Kidney glomerular epithelial cell (primary cell): ENCODE data around the gene KLHL13.
"Not testable (repeated sequence)": the region's sequence is repeated elsewhere in the genome, so short reads cannot be mapped to it uniquely, and the experiment has no call there.

Experiments used
- DNase-seq: peaks from one replicate; lab custom pipeline; 2025; lab: John Stamatoyannopoulos, UW

Gene KLHL13, protein sequence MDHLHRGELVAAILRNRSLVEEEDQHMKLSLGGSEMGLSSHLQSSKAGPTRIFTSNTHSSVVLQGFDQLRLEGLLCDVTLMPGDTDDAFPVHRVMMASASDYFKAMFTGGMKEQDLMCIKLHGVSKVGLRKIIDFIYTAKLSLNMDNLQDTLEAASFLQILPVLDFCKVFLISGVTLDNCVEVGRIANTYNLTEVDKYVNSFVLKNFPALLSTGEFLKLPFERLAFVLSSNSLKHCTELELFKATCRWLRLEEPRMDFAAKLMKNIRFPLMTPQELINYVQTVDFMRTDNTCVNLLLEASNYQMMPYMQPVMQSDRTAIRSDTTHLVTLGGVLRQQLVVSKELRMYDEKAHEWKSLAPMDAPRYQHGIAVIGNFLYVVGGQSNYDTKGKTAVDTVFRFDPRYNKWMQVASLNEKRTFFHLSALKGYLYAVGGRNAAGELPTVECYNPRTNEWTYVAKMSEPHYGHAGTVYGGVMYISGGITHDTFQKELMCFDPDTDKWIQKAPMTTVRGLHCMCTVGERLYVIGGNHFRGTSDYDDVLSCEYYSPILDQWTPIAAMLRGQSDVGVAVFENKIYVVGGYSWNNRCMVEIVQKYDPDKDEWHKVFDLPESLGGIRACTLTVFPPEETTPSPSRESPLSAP

DNA sequence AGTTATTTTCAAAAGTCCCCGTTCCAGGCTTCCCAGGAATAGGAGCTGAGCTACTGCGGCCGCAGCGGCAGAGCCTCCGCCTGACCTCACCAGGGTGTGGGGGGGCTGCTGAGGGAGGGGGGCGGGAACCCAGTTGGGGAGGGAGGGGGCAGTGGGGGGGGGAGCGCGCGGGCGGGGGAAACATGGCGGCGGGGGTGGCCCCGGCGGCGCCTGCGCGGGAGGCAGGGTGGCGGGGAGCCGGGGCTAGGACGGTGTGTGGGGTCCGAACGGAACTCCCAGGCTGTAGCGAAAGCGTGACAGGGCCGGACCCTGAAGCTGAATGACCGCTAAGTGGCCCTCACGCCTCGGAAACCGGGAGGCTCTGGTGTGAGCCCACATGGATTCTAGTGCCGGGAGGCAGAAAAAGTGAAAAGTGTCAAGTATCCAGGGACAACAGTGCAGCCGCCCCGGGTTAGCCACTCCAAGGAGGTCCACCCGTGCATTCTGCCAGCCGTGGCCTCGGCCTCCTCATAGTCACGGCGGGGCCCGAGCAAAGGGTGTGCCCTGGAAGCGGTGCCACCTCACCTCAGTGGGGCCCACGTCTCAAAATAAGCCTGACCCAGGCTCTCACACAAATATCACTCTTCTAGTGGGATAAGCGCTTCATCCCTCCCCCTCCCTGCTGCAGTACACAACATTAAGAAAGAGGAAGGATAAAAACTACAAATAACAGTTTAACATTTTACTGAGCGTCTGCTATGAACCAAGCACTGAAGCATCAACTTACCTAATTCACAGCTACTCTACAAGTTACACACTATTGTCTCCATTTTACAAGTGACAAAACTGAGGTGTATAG lies at the start of gene KLHL13:
KLHL13 (minus strand) TSS at position 98 of the 838 bp plus-strand sequence. CDS start 88,337 bp downstream, outside the sequence.
- peak; percentile 47 for DNase-seq

DNA sequence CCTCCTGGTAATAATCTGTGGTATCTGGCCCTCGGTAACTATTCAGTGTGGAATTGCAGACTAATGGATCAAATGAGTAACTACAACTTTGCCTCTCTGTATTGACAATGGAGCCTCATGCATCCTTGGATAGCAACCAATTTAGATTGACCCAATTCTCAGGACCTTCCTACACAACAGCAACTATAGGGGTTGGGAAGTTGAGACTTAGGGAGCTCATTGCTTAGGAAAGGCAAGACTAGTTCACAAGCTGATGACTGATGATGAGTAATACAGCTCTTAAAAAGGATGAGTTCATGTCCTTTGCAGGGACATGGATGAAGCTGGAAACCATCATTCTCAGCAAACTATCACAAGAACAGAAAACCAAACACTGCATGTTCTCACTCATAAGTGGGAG lies 47.5 kb upstream of the KLHL13 start:
- DNase-seq, result no peak

- DNase-seq, result no peak
Measured at GRCh38 chrX:118156953-118157608, 40.5 kb upstream of the KLHL13 start.

- DNase-seq, result no peak
Measured at GRCh38 chrX:118156254-118156952, 39.8 kb upstream of the KLHL13 start.

- no peak for DNase-seq
Measured at GRCh38 chrX:118153270-118153669, 36.7 kb upstream of the KLHL13 start.

- no peak for DNase-seq
Measured at GRCh38 chrX:118152721-118153120, 36.1 kb upstream of the KLHL13 start.

- DNase-seq, result no peak
Measured at GRCh38 chrX:118148737-118149136, 32.1 kb upstream of the KLHL13 start.

DNA sequence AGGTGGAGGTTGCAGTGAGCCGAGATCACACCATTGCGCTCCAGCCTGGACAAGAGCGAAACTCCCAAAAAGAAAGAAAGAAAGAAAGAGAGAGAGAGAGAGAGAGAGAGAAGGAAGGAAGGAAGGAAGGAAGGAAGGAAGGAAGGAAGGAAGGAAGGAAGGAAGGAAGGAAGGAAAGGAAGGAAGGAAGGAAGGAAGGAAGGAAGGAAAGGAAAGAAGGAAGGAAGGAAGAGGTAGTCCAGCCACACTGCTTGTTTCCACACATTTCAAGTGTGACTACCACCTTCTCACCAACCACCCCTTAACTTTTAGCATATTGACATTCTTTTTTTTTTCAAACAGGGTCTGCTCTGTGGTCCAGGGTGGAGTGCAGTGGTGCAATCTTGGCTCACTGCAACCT lies 31.2 kb upstream of the KLHL13 start:
- not testable (repeated sequence) for DNase-seq

DNA sequence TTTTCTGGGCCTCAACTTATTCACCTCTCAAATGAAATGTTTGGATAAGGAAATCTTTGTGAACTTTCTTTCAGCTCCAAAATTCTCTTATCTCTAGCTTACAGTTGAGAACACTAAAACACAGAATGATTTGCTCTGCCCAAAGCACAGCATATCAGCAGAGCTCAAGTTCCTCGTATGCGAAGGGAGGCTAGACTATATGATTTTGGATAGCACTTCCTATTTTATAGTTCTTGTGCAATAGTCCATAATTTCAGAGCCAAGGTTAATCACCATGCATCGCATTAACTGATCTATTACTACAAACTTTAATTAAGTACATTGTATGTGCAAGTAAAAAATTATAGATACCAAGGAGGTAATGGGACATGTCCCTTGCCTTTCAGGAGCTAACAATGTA lies 27.0 kb upstream of the KLHL13 start:
- DNase-seq, result no peak

GRCh38 chrX:118131336-118131735 lies 14.7 kb upstream of the KLHL13 start:
- no peak for DNase-seq

GRCh38 chrX:118129681-118130080 lies 13.1 kb upstream of the KLHL13 start:
- DNase-seq, result no peak

DNA sequence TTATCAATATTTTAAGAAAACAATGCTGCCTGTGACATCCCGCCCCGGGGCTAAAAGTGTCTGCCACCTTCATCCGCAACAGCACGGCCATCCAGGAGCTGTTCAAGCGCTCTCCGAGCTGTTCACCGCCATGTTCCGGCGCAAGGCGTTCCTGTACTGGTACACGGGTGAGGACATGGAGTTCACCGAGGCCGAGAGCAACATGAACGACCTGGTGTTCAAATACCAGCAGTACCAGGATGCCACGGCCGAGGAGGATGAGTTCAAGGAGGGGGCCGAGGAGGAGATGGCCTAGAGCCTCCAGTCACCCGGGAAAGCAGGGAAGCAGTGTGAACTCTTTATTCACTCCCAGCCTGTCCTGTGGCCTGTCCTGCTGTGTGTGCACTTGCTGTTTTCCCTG lies 12.1 kb upstream of the KLHL13 start:
- no peak for DNase-seq

- DNase-seq, result no peak
Measured at GRCh38 chrX:118126286-118126685, 9.7 kb upstream of the KLHL13 start.

DNA sequence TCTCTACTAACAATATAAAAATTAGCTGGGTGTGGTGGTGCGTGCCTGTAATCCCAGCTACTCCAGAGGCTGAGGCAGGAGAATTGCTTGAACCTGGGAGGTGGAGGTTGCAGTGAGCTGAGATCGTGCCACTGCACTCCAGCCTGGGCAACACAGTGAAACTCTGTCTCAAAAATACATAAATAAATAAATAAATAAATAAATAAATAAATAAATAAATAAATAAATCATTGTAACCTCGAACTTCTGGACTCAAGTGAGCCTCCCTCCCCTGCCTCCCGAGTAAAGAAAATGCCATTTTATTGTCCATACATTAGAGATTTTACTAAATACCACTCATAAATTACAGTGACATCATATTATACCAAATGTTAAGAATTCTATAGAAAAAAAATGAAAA lies 7.6 kb upstream of the KLHL13 start:
- DNase-seq, result not testable (repeated sequence)

DNA sequence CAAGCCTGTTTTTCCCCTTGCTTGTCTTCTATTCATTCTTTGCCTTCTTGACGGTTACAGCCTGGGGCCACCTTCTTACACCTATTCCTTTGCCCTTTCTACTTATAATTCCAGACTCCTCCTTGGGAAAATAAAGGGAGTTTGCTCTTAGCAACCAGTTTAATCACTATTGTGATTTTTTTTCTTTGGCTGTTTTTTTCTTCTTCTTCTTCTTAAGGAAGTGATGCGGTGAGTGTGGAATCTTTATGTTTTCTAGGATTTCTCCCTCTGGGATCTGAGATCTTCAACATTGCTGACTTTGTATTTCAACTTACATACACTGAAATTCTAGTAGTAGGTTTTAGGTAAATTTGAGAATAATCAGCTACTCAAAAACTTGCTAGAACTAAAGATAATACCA lies 1.1 kb upstream of the KLHL13 start:
- no peak for DNase-seq

DNA sequence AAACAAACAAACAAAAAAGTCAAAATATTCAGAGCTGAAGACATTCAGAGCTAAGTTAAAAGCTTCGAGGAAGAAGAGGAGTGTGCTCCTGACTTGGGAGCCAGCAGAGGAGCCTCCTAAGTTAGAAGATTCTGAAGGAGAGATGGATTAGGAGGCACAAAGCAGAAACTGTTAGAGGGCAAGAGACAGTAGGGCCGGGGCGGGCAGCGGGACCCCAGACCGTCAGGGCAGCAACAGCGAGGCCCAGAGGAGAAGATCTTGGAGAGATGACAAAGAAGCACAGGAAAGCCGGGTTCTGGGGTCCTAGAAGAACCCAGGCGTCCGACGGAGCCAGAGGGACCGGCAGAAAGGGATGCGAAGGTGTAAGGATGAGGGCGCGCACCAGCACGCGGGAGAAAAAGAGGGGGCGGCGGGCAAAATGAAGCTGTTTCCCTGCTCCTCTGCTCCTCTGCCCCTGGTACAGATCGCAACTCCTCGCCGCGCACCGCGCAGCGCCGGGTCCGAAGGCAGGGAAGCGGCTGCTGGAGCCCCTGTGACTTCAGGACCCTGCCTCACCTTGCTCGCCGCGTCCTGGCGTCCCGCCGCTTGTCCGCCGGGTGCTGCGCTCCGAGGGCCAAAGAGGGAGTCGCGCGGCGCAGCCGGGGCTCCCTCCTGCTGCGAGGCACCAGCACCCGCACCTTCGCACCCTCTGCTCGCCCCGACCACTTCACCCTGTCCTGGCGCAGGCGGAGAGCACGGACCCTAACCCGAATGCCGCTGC lies 477 bp downstream of the KLHL13 start:
- DNase-seq, result no peak

- no peak for DNase-seq
Measured at GRCh38 chrX:118114971-118115370, 1.6 kb downstream of the KLHL13 start.

DNA sequence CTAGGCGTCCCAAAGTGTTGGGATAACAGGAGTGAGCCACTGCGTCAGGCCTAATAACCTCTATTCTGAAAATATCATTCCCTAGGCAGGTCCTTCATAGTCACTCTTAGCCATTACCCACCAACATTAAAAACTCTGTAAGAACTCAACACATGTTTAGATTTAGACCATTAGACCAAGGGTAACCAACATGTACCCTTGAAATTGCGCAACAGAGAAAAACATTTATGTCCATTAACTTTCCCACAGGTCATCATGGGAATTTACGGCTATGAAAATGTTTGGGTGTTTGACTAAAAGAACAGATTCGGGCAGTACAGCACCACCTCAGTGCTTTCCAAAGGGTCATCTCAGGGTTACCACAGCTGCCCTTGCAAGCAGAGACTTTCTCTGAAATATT lies 7.5 kb downstream of the KLHL13 start:
- no peak for DNase-seq

DNA sequence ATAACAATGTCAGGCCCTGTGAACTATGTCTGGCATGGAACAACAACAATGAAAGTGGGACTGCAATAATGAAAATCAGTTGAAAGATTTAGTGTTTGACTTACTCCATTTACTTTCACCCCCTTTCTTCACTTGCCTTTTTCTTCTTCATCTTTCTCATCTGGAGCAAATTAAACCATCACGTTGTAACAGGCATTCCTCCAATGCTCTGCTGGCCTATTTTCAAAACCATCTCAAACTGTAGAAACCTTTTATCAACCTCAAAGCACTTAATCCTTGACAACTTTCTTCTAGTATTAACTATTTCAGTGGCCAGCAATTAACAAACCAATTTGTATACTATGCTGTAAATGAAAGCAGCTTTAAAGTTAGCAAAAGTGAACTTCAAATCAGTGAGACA lies 8.3 kb downstream of the KLHL13 start:
- DNase-seq, result no peak

DNA sequence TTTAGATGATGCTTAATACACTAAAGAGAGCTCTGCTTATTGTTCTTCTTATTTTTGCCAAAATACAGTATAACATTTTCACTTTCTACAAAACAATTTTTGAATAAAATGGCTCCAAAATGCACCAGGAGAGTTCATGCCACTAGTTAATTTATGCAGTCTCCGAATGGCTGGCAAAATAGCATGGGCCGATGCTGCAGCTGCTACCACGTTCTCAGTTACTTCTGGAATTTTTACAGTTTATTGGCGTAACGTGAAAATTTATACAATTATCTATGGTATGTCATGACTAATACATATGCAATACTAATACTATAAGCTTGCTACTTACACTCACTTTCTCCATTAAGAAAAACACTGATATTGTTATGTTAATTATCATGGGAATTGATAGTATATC lies 16.5 kb downstream of the KLHL13 start:
- no peak for DNase-seq

DNA sequence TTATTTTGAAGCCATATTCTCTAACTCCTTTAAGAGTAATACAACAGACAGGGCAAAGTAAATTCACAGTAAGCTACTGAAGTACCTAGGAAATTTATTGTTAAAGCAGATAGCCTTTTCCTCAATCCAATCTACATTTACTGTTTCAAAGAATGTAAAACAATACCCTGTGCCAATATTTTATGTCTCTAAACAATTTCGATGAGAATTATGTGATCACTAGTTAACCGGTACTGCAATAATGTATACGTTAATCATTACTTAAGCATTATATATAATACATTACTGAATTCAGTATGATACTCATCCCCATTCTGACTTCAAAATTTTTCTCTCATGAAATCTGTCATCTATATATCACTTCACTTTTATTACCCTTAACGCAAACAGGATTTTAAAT lies 28.5 kb downstream of the KLHL13 start:
- DNase-seq, result no peak
